SH-SY5Y (cell line): ENCODE data around the gene CCDC102B.

Experiments used
- GATA2 ChIP-seq: IDR thresholded peaks from 2 replicates; pipeline ENCODE4 v1.6.1; 2011; ENCODE audit warnings: mild to moderate bottlenecking, low read depth, low read length
- GATA3 ChIP-seq: IDR thresholded peaks from 2 replicates; pipeline ENCODE4 v1.6.1; 2011; ENCODE audit warnings: low read depth, mild to moderate bottlenecking, low read length, moderate library complexity

CCDC102B gene

GRCh38 chr18:68797871-68798270 lies at the start of gene CCDC102B:
CCDC102B (plus strand) TSS chr18:68798080; CDS start chr18:68836764, 38,684 bp downstream.
- TF ChIP-seq GATA3: no peak

GRCh38 chr18:68757126-68757525 lies 40.8 kb upstream of the CCDC102B start:
- TF ChIP-seq GATA2: no peak
- no peak for TF ChIP-seq GATA3

- TF ChIP-seq GATA2 (no peak), GATA3 (no peak)
These were observed 38.6 kb upstream of the CCDC102B start for GRCh38 chr18:68759308-68759707.

- TF ChIP-seq GATA2 (no peak), GATA3 (no peak)
These were observed 34.8 kb upstream of the CCDC102B start for GRCh38 chr18:68763083-68763482.

- no peak for TF ChIP-seq GATA3
- TF ChIP-seq GATA2: no peak
These were observed 33.9 kb upstream of the CCDC102B start for GRCh38 chr18:68764016-68764415.

GRCh38 chr18:68766433-68766832 lies 31.4 kb upstream of the CCDC102B start:
- TF ChIP-seq GATA2 (no peak), GATA3 (no peak)

- TF ChIP-seq GATA3: no peak
- no peak for TF ChIP-seq GATA2
These were observed 28.4 kb upstream of the CCDC102B start for GRCh38 chr18:68769461-68769860.

GRCh38 chr18:68772268-68772667 lies 25.6 kb upstream of the CCDC102B start:
- no peak for TF ChIP-seq GATA2
- no peak for TF ChIP-seq GATA3

GRCh38 chr18:68778280-68778886 lies 19.5 kb upstream of the CCDC102B start:
- TF ChIP-seq GATA2: no peak
- TF ChIP-seq GATA3: no peak

- TF ChIP-seq GATA2 (no peak), GATA3 (no peak)
These were observed 18.7 kb upstream of the CCDC102B start for GRCh38 chr18:68779169-68779568.

GRCh38 chr18:68780802-68781635 lies 16.9 kb upstream of the CCDC102B start:
- no peak for TF ChIP-seq GATA2
- no peak for TF ChIP-seq GATA3

- TF ChIP-seq GATA2 (no peak), GATA3 (no peak)
These were observed 14.4 kb upstream of the CCDC102B start for GRCh38 chr18:68783506-68783905.

- no peak for TF ChIP-seq GATA3
- no peak for TF ChIP-seq GATA2
These were observed 13.8 kb upstream of the CCDC102B start for GRCh38 chr18:68784071-68784470.

- no peak for TF ChIP-seq GATA2
- no peak for TF ChIP-seq GATA3
These were observed 6.1 kb upstream of the CCDC102B start for GRCh38 chr18:68791801-68792200.

GRCh38 chr18:68793951-68794350 lies 3.9 kb upstream of the CCDC102B start:
- TF ChIP-seq GATA3: no peak
